ENCODE data around the gene SRGAP1.
"Not testable (repeated sequence)": the region's sequence is repeated elsewhere in the genome, so short reads cannot be mapped to it uniquely, and the experiment has no call there.

The SRGAP1 gene

DNA sequence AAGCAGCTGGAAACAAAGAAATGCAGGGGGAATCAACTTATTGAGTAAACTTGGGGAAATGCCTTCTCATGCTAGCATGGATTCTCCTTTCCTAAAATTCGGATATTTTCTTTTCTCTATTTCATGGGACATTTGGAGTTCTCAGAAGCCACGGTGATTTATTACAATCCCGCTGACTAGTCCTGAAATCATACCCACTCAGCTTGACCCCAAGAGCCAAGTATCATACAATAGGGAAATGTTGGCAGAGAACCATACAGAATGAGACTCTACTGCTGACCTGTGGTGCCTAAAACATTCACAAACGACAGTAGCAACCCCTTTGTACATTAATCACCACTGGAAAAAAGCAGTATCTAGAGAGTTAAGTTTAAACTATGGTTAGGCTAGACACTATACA is 265.2 kb downstream of the SRGAP1 start:
- no peak for DNase-seq (ENCODE audit: low spot score)
- TF ChIP-seq CTCF (IDR thresholded peaks at IDR 0.05; ENCODE audit: extremely low read depth, missing control alignments): no peak

DNA sequence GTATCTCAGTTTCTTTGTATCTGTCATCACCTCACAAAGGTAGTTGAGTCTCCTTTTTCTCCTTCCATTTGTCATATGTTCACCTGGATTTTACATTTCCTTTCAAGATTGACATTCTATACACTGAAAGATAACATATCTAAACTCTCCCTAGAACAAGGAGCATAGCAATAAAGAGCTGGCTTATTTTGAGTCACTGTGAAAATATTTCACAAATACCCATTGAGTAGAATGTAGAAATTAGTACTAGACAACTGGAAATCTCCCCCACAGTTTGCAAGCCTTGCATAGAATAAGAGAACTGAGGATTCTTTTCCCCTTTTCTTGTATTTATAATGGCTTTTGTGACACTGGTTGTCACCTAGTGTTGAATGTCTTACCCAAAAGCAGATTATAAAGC is 266.4 kb downstream of the SRGAP1 start:
- DNase-seq (ENCODE audit: low spot score): no peak
- TF ChIP-seq CTCF (IDR thresholded peaks at IDR 0.05; ENCODE audit: extremely low read depth, missing control alignments): no peak

DNA sequence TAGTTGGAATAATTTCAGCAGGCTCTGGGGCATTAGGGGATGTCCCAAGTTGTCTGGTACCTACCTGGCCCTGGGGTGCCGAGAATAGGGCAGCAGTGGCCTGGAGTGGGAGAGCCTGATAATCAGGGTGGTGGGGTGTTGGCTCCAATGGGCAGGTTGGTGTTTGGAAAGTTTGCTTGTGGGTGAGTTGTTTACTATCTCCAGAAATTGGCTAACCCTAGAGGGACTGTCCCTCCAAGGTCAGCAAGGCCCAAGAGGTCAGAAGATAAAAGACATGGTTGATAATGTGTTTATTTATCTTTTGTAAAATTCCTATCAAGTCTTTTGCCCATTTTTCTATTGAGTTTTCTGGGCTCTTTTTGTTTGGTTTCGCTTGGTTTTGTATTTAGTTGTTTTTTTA is 272.5 kb downstream of the SRGAP1 start:
- no peak for TF ChIP-seq CTCF (IDR thresholded peaks at IDR 0.05; ENCODE audit: extremely low read depth, missing control alignments)

GRCh38 chr12:64120568-64120967 is 276.1 kb downstream of the SRGAP1 start:
- no peak for DNase-seq (ENCODE audit: low spot score)
- TF ChIP-seq CTCF (IDR thresholded peaks at IDR 0.05; ENCODE audit: extremely low read depth, missing control alignments): no peak

More for the DNA sequence above, 272.5 kb downstream of the SRGAP1 start:
- no peak for DNase-seq (ENCODE audit: low spot score)

GRCh38 chr12:64121086-64121485 is 276.6 kb downstream of the SRGAP1 start:
- DNase-seq (ENCODE audit: low spot score): not testable (repeated sequence)

GRCh38 chr12:64122154-64122553 is 277.7 kb downstream of the SRGAP1 start:
- TF ChIP-seq CTCF (IDR thresholded peaks at IDR 0.05; ENCODE audit: extremely low read depth, missing control alignments): no peak
- DNase-seq (ENCODE audit: low spot score): no peak

DNA sequence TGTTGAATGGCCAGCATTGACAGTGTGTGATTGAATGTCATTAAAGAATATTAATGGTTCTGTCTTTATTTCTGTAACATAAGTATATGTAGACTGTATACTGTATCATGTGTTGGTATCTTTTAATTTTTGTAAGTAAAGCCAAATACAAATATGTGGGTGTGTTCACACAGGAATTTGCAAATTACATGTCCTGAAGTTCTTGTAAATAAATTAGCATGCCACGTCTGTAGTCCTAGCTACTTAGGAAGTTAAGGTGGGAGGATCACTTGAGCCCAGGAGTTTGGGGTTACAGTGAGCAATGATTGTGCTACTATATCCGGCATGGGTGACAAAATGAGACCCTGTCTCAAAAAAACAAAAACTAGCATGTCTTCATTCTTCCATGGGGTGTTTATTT is 278.5 kb downstream of the SRGAP1 start:
- DNase-seq (ENCODE audit: low spot score): no peak
- TF ChIP-seq CTCF (IDR thresholded peaks at IDR 0.05; ENCODE audit: extremely low read depth, missing control alignments): no peak

DNA sequence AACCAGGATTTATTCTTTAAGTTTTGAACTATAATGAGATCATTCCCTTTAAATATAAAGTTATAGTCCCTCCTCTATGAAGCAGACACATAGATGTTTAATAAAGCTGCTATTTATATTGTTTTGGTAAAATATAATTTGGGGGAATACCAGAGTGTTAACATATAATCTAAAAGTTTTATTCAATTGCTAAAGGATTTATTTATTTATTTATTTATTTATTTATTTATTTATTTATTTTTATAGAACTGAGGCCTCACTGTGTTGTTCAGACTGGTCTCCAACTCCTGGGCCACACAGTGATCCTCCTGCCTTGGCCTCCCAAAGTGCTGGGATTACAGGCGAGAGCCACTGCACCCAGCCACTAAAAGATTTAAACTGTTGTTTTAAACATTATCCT is 278.9 kb downstream of the SRGAP1 start:
- DNase-seq (ENCODE audit: low spot score): no peak
- TF ChIP-seq CTCF (IDR thresholded peaks at IDR 0.05; ENCODE audit: extremely low read depth, missing control alignments): no peak
